HG02759 (cell line): ENCODE results near the gene CENPO.

Experiments used
- ATAC-seq: cut with Tn5 transposase; IDR thresholded peaks from one replicate; pipeline ENCODE4 v1.9.1; 2021; ENCODE audit warnings: mild to moderate bottlenecking, moderate library complexity; ENCODE audit not compliant: unreplicated experiment

Gene CENPO

GRCh38 chr2:24792874-24793760, at the start of gene CENPO, which contains the start of gene PTRHD1:
Gene CENPO (plus strand): TSS chr2:24793425. CDS start chr2:24793920, 495 bp downstream.
Gene PTRHD1 (minus strand): TSS chr2:24793391. CDS start chr2:24793377, 14 bp downstream.
- peak; percentile 94 for ATAC-seq

GRCh38 chr2:24743924-24744323, 49.3 kb upstream of the CENPO start:
- no peak for ATAC-seq

GRCh38 chr2:24744356-24744755, 48.9 kb upstream of the CENPO start:
- no peak for ATAC-seq

DNA sequence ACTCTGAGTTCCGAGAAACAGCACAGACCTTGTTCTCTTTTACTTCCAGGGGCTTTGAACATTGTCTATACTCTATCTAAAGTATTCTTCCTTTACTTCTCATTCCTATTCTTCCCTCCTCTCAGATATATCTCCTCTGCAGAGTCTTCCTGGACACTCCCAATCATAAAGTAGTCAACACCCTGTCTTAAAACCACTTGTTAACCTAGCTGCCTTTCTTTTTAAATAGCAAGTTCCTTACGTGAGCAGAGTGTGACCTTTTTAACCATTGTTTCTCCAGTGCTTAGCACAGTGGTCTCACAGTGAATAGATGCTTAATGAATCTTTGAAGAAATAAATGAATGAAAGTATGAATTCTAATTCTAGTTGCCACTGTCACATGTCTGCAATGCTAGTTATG, 47.4 kb upstream of the CENPO start:
- ATAC-seq = no peak

DNA sequence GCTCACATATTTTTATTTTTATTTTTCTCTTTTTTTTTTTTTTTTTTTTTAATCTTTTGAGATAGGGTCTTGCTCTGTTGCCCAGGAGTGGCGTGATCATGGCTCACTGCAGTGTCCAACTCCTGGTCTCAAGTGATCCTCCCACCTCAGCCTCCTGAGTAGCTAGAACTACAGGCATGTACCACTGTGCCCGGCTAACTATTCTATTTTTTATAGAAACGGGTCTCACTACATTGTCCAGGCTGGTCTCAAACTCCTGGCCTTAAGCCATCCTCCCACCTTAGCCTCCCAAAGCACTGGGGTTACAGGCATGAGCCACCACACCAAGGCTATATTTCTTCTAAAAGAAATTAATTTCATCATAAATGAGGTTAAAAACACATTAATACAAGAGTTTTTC, 45.9 kb upstream of the CENPO start:
- no peak for ATAC-seq

DNA sequence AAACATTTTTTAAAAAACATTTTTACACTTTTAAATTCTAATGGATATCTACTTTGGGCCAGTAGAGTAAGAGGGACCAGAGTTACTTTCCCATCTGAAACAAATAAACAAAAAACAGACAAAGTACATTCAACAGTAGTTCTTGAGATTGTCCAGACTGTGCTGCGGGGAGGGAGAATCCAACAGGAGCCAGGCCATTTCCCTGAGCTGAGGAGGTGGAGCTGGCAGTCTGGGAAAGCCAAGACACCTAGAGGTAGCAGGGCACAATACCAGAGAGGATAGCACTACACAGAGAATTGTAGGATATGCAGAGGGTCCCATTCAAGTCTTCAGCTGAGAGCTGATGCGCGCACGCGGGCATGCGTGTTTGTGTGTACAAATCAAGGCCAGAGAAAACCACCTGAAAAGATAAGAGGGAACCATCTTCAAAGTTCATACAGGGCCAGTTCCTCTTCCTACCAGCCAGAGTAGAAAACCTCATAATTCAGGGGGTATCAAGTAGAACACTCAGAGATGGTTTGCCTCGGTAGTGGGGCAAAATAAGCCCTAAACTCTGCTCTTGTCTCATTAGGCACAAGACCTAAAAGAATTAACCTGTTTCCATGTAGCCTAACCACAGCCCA, 44.0 kb upstream of the CENPO start:
- ATAC-seq = no peak

DNA sequence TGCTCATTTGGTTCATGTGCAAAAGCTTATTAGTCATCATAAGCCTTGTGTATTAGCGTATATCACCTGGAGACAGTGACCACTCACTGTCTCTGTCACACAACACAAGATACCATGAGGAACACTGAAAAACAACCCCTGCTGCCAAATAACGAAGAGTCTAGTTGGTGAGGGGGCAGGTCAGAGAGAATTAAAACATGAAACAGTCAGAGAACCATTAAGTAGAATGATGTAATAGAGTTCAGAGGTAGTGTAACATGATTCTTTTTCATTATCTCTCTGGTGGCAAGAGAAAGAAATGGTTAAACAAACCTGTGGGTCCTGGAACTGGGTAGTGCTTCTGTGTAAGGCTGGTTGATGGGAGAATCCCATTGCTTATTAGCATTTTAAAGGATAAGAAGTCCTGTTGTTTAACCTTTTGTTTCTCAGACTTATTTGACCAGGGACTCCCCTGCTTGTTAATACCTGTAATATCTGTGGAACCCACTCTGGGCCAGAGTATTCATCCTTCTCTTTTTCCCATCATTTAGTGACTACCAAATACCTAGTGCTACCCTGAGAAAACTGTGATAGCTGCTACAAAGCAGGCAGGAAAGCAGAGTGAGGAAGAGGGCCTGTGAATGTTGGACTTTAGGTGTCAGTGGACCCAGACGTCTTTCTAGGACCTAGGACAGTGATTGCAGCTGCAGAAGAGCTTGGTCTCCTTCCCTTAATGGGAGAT, 38.1 kb upstream of the CENPO start:
- no peak for ATAC-seq

DNA sequence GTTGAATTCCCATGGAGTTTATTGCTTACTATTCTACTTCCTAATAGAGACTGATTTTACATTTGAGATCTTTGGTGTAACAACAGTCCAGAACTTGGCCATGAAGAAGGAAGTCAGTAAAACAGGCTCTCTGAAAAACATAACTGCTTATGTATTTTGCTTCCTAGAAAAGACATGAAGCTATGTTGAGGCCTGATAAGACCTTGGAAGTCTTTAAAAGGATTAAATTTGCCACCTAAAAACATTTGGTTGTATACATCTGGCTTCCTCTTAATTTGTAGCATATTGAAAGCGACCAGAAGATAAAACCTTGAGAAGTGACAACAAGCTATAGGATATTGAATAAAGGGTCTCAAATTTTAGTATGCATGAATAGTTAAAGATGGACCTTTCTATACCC, 36.4 kb upstream of the CENPO start:
- ATAC-seq = no peak

DNA sequence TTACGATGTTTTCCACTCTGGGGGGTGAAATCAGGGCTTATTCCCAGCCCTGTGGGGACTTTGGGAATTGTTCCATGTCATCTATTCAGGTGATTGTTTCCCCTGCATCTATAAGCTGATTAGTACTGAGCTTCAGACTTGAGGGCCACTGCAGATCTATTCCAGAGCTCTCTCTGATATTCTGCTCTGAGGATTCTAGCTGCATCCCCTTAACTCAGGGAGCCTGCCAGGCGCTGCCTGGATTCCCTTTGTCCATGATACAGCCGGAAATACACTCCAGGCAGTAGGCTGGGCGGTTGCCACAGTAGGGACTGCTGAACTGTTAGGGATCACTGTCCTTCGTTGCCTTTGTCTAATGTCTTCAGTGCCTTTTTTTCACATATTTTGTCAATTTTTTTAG, 31.4 kb upstream of the CENPO start:
- no peak for ATAC-seq

GRCh38 chr2:24762518-24762917, 30.7 kb upstream of the CENPO start:
- no peak for ATAC-seq

DNA sequence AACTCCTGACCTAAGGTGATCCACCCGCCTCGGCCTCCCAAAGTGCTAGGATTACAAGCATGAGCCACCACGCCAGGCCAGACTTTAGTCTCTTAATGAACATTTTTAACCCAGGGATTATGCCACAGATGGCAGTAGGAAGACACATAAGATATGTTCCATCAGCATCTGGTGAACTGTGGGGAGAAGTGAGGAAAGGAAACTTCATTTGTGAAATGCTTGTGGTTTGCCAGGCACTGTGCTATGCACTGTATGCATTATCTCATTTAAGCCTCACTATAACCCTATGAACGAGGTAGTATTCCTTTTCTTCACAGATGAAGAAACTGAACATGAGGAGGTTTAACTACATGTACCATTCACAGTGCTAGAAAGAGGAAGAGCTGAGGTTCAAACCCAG, 29.4 kb upstream of the CENPO start:
- ATAC-seq = no peak

GRCh38 chr2:24766609-24767008, 26.6 kb upstream of the CENPO start:
- no peak for ATAC-seq

- ATAC-seq = no peak
Measured at GRCh38 chr2:24768013-24768412, 25.2 kb upstream of the CENPO start.

GRCh38 chr2:24768601-24769000, 24.6 kb upstream of the CENPO start:
- no peak for ATAC-seq

GRCh38 chr2:24771061-24771460, 22.2 kb upstream of the CENPO start:
- no peak for ATAC-seq

DNA sequence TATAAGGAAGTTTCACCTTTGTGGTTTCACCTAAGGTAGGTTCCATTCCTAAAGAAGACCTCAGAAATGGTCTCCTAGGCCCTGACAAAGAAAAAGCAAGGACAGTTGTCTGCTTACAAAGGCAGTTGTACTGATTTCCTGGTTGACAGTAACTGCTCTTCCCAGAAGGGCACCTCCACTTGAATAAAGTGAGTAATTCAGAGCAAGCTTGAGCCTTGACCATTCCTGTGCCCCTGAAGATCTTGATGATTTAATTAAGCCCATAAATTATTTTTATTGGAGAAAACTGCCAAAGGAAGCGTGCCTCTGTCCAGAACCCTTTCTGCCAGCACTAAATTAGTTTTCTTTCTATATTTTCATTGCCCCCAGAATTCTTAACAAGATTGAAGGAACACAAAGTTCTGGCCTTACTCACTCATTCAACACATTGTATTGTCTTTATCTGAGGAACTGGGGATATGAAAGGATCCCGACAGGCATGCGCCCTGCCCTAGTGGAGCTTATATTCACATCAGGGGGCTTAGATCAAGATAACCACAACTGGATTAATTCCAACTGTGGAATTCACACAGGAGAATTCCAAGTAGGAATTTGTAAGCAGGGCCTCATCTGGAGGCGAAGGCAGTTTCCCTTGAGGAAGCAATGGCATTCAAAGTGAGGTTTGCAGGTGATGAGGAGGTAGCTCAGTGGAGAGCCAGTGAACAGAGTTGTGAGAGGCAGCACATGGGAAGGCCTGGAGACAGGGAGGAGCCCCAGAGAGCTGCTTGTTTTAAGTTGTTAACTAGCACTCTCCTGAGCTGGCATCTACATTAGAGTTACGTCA, 21.2 kb upstream of the CENPO start:
- no peak for ATAC-seq

DNA sequence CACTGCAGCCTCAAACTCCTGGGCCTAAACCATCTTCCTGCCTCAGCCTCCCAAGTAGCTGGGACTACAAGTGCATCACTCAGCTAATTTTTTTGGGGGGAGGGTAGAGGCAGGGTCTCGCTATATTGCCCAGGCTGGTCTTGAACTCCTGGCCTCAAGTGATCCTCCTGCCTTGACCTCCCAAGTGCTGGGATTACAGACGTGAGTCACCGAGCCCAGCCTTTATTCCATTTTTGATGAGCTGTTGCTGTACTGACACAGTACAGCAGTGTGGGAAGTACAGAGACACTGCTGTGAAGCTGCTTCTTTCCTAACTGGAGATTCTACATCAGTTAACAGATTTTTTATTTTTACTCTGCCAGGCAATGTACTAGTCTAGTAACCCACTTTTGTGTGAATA, 18.9 kb upstream of the CENPO start:
- ATAC-seq = no peak

GRCh38 chr2:24779116-24779515, 14.1 kb upstream of the CENPO start:
- ATAC-seq = no peak

DNA sequence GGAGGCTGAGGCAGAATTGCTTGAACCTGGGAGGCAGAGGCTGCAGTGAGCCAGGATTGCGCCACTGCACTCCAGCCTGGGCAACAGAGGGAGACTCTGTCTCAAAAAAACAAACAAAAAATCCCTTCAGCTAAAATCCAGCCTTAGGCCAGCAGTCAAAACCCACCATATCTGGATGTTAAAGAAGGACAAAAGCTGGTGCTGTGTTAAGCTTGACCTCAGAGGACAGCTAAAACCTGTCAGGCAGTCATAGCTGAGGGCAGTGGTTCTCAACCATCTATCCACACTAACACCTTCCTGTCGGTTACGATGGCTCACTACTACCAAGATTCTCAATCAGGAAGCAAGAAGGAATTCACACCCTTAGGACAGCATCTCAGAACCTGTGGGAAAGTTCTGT, 9.6 kb upstream of the CENPO start:
- ATAC-seq = no peak

- ATAC-seq = peak; percentile 74
Measured at GRCh38 chr2:24785671-24786321, 7.4 kb upstream of the CENPO start.
